OCI-LY1 (cell line): Measurements from ENCODE around the gene SLC27A2.

Source experiments
- CTCF ChIP-seq: fragments of 200-600 bp; sonication (generic), shearing (Covaris generic); IDR thresholded peaks from 2 replicates; pipeline ENCODE4 v1.5.1; 2017; ENCODE audit warnings: mild to moderate bottlenecking, antibody characterized with exemption, low read length, moderate library complexity, mixed read lengths
- EZH2 ChIP-seq: fragments of 200-600 bp; sonication (generic), shearing (Covaris generic); IDR thresholded peaks from 2 replicates; pipeline ENCODE4 v1.8.0; 2017; ENCODE audit warnings: borderline replicate concordance, mixed run types, mild to moderate bottlenecking, antibody characterized with exemption, low read length, moderate library complexity, mixed read lengths

- TF ChIP-seq CTCF: no peak
- TF ChIP-seq EZH2: no peak
These were observed 38.6 kb upstream of the SLC27A2 start for GRCh38 chr15:50143255-50143860.
